ENCODE data around the gene SSH2. TPM values are rescaled to one million over a fixed set of nuclear protein-coding genes. Genes with fewer than 3 reads are reported as not detected.
"Not testable (repeated sequence)": the region's sequence is repeated elsewhere in the genome, so short reads cannot be mapped to it uniquely, and the experiment has no call there.

The SSH2 gene
- total RNA-seq, 1 donor from 2014 or later, result 64.1 TPM

- intact Hi-C loops (cut with micrococcal nuclease), result no loop called here
These were observed 218.2 kb downstream of the SSH2 start for GRCh38 chr17:29711588-29712385.

- intact Hi-C loops (cut with micrococcal nuclease), result no loop called here
These were observed 219.1 kb downstream of the SSH2 start for GRCh38 chr17:29710891-29711418.

GRCh38 chr17:29710520-29710884, 219.5 kb downstream of the SSH2 start:
- intact Hi-C loops (cut with micrococcal nuclease), result no loop called here

DNA sequence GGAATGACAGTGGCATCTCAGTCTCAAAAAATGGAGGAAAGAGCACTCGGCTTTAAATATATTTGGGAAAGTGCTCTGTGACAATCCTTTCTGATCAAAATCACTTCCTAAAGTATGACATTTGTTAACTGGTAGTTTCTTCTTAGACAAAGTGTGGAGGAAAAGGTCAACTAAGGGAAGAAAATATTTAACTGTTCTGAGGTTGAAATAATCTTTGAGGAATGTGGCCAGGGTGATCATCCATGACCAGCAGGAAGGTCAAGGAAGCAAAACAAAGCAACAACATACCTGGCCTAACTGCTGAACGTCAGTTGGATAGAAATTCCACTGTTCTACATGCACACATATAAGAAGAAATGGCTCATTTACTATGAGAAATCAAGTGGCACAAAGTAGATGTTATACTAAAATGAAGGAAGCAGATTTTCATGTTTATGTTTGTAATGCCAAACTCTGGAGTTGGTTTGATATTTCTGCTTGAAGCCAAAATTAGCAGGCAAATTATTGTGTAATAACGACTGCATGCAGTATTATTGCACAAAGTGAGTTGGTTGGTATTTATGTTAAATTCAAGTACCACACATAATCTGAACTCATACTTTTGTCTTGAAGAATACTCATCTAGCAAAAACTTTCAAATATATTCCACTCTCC, 220.0 kb downstream of the SSH2 start:
- intact Hi-C loops (cut with micrococcal nuclease), result no loop called here

GRCh38 chr17:29707212-29707571, 222.8 kb downstream of the SSH2 start:
- intact Hi-C loops (cut with micrococcal nuclease), result loop anchor here (2.0 kb wide), 1 partner anchor 90 kb away; no protein-coding TSS in a partner anchor

DNA sequence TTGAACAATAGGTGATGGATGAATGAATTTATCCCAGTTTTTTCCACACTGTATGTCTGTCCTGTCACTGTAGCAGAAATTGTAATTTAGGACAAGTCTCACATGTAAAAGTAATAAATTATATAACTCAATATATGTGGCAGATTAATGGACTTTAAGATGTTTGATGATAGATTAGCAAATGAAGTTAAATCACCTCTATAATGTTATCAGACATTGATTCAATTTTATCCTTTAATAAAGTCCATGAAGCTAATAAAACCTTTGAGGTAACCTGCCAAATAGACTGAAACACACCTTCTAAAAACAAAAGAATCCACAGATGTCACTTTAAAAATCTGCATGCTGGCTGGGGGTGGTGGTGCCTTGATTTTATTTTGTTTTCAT, 224.0 kb downstream of the SSH2 start:
- intact Hi-C loops (cut with micrococcal nuclease), result loop anchor here (1.0 to 2.0 kb wide), 2 partner anchors 54 to 89 kb away; no protein-coding TSS in a partner anchor

- intact Hi-C loops (cut with micrococcal nuclease), result no loop called here
These were observed 224.6 kb downstream of the SSH2 start for GRCh38 chr17:29705386-29705785.

DNA sequence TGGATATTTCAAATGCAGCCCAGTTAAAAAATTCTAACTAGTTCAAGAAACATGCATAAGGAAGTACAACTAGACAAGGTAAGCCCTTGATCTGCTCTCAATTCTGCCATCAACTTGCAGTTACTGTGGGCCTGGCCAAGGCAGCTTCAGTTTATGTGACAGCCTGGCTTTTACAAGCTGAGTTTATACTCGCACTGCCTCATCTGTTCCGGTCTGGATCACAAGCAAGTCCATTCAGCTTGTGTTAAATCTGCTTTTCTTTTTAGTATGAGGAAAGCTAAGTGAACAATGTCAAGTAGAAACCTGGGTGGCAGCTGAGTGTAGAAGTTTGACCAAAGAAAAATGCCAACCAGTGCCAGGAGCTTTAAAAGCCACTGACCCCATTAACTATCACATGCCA, 230.7 kb downstream of the SSH2 start:
- intact Hi-C loops (cut with micrococcal nuclease), result no loop called here

DNA sequence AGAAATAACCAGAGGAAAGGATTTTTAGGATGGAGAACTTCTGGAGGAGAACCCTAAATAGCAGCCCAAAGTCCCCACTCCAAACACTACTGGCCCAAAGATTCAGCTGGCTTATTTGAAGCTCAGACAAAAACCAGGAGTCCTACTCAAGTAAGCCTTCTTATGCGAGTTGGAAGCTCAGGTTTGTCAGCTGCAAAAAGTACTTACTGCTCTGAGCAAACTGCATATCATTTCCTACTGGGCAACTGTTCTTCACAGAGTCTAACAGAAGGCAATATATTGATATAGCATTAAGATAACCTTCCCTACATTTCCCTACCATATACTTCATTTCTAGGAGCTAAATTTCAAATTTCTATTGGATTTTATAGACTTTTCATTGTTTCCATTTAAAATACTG, 231.2 kb downstream of the SSH2 start:
- intact Hi-C loops (cut with micrococcal nuclease), result no loop called here

- intact Hi-C loops (cut with micrococcal nuclease), result no loop called here
These were observed 231.8 kb downstream of the SSH2 start for GRCh38 chr17:29698019-29698777.

- intact Hi-C loops (cut with micrococcal nuclease), result no loop called here
These were observed 232.7 kb downstream of the SSH2 start for GRCh38 chr17:29697371-29697770.

DNA sequence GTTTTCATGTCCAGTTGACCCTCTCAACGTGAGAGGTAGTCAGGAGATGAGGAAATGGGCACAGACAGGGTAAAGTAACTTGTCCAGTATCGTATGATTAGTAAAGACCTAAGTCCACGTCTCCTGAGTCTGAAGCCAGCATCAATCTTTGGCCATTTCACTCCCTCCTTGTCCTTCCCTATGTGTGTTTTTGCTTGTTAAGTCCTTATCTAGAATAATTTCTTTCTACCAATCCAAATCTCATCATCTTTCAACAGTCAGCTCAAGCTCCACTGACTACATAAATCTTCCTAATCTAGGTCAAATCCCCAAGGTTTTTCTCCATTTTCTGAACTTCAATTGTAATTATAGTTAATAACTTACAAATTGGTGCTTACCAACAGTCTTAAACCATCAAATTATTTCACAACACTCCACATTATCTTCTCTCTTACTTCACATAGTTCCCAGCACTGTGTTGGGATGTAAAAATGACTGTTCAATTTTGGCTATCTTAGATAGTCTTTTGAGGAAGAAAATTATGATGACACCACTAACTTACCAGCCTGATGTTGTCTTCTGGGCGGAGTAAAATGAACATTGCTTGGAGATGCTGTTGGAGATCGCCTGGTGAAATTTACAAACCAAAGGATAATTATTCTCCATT, 235.0 kb downstream of the SSH2 start:
- intact Hi-C loops (cut with micrococcal nuclease), result no loop called here

DNA sequence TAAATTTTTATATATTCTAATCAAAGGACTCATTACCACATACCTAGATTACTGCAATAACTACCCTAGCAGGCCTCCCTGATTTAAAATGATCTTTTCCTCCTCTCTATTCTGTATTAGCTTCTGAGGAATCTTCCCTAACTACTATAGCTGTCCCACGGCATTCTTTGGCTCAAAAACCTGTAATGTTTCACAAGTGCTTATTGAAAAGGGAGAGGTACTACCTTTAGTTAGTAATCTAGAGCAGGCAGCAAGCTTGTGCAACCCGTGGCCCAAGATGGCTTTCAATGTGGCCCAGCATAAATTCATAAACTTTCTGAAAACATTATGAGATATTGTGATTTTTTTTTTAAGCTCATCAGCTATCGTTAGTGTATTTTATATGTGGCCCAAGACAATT, 236.3 kb downstream of the SSH2 start:
- intact Hi-C loops (cut with micrococcal nuclease), result no loop called here

DNA sequence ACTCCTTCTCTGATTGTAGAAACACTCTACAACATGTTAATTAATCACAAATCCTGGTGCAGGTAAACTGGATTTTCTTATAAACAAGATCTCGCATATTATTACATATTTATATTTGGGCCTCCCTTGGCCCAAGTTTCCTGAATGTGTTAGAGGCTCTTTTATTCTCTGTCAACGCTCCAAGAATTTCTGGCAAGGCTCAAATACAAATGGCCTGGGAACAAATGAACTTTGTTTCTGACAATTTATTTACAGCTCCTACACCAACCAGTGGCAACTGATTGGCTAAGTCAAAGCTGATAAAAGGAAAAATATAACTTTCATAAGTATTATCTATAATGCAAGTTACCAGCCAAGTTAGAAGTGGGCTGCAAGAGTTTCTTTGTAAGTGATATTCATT, 242.4 kb downstream of the SSH2 start:
- intact Hi-C loops (cut with micrococcal nuclease), result no loop called here

DNA sequence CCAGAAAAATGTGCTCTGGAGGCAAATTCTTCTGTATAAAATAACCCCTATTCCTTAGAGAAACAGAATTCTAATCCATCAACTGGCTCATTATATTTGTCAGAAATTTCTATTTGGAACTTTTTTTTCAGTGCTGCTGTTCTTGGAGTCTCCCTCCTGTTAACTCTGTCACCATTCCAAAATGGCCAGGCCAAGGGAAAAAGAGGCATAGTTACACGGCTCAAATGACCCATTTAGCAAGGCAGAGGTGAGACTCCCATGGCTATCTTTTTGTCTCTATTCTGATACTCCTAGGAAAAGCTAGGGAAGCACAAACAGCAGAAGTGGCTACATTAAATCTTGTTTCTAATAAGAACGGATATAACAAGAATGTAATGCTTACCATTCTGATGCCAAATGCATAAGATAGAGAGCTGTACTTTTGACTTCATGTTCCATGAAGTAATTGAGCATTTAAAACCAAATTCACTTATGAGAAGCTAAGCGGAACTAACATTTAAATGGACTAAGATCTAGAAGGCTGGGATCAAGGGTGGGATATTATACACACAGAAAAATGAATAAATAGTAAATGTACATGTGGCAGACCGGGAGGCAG, 242.9 kb downstream of the SSH2 start:
- intact Hi-C loops (cut with micrococcal nuclease), result no loop called here

DNA sequence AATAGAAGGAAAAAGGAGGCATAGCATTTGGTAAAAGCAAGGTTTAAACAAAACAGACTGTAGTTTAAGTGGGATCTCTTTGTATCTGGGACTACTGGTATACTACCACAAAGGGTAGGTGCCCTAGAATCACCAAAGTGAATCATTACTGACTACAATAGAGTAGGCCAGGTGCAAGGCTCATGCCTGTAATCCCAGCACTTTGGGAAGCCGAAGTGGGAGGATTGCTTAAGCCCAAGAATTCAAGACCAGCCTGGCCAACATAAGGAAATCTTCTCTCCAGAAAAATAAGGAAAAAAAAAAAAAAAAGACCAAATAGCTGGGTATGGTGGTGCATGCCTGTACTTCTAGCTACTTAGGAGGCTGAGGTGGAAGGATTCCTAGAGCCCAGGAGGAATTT, 246.5 kb downstream of the SSH2 start:
- intact Hi-C loops (cut with micrococcal nuclease), result no loop called here

DNA sequence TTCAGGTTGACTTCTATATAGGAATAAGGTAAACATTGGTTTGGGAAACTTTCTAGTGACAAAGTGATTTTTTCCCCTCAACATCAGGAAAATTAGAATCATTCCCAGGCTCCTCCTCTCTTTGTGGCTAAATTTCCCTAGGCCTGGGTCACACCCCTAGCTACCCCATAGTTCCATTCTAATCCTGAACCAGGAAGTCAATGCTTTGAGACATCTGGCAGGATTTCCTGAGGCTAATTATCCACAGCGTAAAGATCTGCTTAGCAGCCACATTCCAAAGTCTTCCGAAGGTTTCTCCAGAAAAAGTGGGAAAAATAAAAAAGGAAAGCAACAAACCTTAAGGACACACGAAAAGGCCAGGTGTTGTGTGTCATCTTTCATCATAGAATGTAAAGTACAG, 247.0 kb downstream of the SSH2 start:
- intact Hi-C loops (cut with micrococcal nuclease), result no loop called here

GRCh38 chr17:29682054-29682453, 248.0 kb downstream of the SSH2 start:
- intact Hi-C loops (cut with micrococcal nuclease), result no loop called here

DNA sequence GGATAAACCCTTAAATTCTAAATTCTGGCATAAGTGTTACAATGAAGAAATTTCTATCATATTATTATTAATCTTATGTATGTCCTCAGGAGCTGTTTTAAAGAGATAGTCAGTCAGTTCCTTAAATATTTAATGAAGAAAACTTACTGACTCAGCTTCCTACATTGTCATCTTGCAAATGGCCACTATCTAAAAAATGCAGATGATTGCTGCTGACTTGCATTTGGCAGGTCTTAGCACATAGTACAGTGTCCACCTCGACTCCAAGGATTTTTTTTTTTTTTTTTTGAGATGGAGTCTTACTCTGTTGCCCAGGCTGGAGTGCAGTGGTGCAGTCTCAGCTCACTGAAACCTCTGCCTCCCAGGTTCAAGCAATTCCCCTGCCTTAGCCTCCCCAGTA, 252.2 kb downstream of the SSH2 start:
- intact Hi-C loops (cut with micrococcal nuclease), result no loop called here

- intact Hi-C loops (cut with micrococcal nuclease), result no loop called here
These were observed 252.7 kb downstream of the SSH2 start for GRCh38 chr17:29677221-29677791.

GRCh38 chr17:29675961-29676360, 254.1 kb downstream of the SSH2 start:
- intact Hi-C loops (cut with micrococcal nuclease), result not testable (repeated sequence)
